GM12878 (cell line): ENCODE measurements around the gene HYAL1. TPM values are rescaled to one million over a fixed set of nuclear protein-coding genes. Genes with fewer than 3 reads are reported as not detected.
A peak's percentile ranks its signal among the peaks of the same experiment; 100 is the strongest.

Source experiments
- ATAC-seq: fragments of 200-7000 bp; cut with Tn5 transposase; 3 replicates; pipeline ENCODE4 v1.9.1; 2020; ENCODE audit warnings: mild to moderate bottlenecking, moderate library complexity
- BruUV-seq: library from RNA; stranded (reverse); fragments of 400-500 nt; replicated peaks from 2 replicates; lab custom pipeline; 2021; lab: Mats Ljungman, UMichigan
- CTCF ChIA-PET: fragments of 300-600 bp; sonication (Branson Sonifier 250); formaldehyde crosslinking; extraction: SDS; loops from one replicate; lab custom pipeline; 2021; ENCODE audit warnings: inconsistent platforms; lab: Yijun Ruan, JAX
- POLR2A ChIA-PET: fragments of 350-600 bp; formaldehyde crosslinking; extraction: SDS; loops from one replicate; lab custom pipeline; 2021; ENCODE audit warnings: inconsistent platforms; lab: Charles Lee
- RAD21 ChIA-PET: fragments of 300-600 bp; sonication (Branson Sonifier 250); formaldehyde crosslinking; loops from one replicate; lab custom pipeline; 2023; ENCODE audit warnings: antibody characterized with exemption; ENCODE audit not compliant: unreplicated experiment; lab: Charles Lee
- SMC1A ChIA-PET: fragments of 300-600 bp; sonication (Branson Sonifier 250); formaldehyde crosslinking; loops from one replicate; lab custom pipeline; 2023; ENCODE audit not compliant: unreplicated experiment, uncharacterized antibody; lab: Charles Lee
- DNase-seq: peaks from one replicate; pipeline ENCODE4 v3.0.0-alpha.2; 2011; ENCODE audit warnings: low read depth, low spot score
- FAIRE-seq: peaks from 3 replicates; lab custom pipeline; 2011; peaks lifted over from hg19 to GRCh38; lab: Jason Lieb, UNC
- H2AFZ ChIP-seq: 2 replicates; pipeline ENCODE4 v1.6.0; 2011; ENCODE audit warnings: low read depth, low read length, control low read depth; ENCODE audit not compliant: control insufficient read depth
- H3K27ac ChIP-seq: 2 replicates; pipeline ENCODE4 v1.5.1; 2011; ENCODE audit warnings: control low read depth; ENCODE audit not compliant: control insufficient read depth, insufficient read depth
- H3K27me3 ChIP-seq, 2 experiments: replicated peaks in 1 of 2; 2 replicates each; pipeline versions ENCODE4 v1.6.0 to v1.6.1; 2011; ENCODE audit warnings: low read length in 1 of 2; ENCODE audit not compliant: control insufficient read depth in 2 of 2, insufficient read depth in 2 of 2
- H3K36me3 ChIP-seq, 2 experiments: 2 replicates each; pipeline ENCODE4 v1.5.1; 2011; ENCODE audit warnings: low read length in 1 of 2; ENCODE audit not compliant: control insufficient read depth in 2 of 2, insufficient read depth in 2 of 2
- H3K4me1 ChIP-seq: 2 replicates; pipeline ENCODE4 v1.6.1; 2011; ENCODE audit warnings: mild to moderate bottlenecking, low read length, moderate library complexity, mixed read lengths; ENCODE audit not compliant: control insufficient read depth, insufficient read depth
- H3K4me2 ChIP-seq: 2 replicates; pipeline ENCODE4 v1.6.0; 2011; ENCODE audit warnings: control low read depth; ENCODE audit not compliant: control insufficient read depth, insufficient read depth
- H3K4me3 ChIP-seq: fragments of 200-600 bp; sonication (generic); 2 replicates; pipeline ENCODE4 v1.5.1; 2016
- H3K79me2 ChIP-seq: 2 replicates; pipeline ENCODE4 v1.6.0; 2011; ENCODE audit warnings: low read length; ENCODE audit not compliant: control insufficient read depth, insufficient read depth
- H3K9ac ChIP-seq: 2 replicates; pipeline ENCODE4 v1.8.0; 2011; ENCODE audit warnings: low read length, control low read depth, mixed read lengths; ENCODE audit not compliant: control insufficient read depth, insufficient read depth
- H3K9me3 ChIP-seq: replicated peaks from 3 replicates; pipeline ENCODE4 v1.5.1; 2011; ENCODE audit warnings: mild to moderate bottlenecking, low read length; ENCODE audit not compliant: control insufficient read depth, insufficient read depth
- H4K20me1 ChIP-seq: 2 replicates; pipeline ENCODE4 v1.6.0; 2011; ENCODE audit not compliant: control insufficient read depth, insufficient read depth
- CEBPZ ChIP-seq: fragments of 150-350 bp; IDR thresholded peaks from 2 replicates; pipeline ENCODE4 v1.6.1; 2016; ENCODE audit warnings: low read depth, low read length
- E2F8 ChIP-seq: fragments of 450-650 bp; IDR thresholded peaks from 2 replicates; pipeline ENCODE4 v1.6.1; 2018; ENCODE audit warnings: mild to moderate bottlenecking, low read depth, moderate library complexity; ENCODE audit not compliant: partially characterized antibody
- EED ChIP-seq: sonication (generic); IDR thresholded peaks from 2 replicates; pipeline ENCODE4 v1.6.1; 2016; ENCODE audit warnings: antibody characterized with exemption, low read depth
- MAX ChIP-seq: IDR thresholded peaks from 2 replicates; pipeline ENCODE4 v1.6.1; 2012; ENCODE audit warnings: low read depth, low read length, improper control_type of control experiment
- MTA2 ChIP-seq: fragments of 450-650 bp; IDR thresholded peaks from 2 replicates; pipeline ENCODE4 v1.6.1; 2016; ENCODE audit warnings: low read depth, mild to moderate bottlenecking, moderate library complexity
- MTA3 ChIP-seq: IDR thresholded peaks from 2 replicates; pipeline ENCODE4 v1.6.1; 2012; ENCODE audit warnings: low read length, inconsistent platforms, borderline replicate concordance
- MYB ChIP-seq: fragments of 150-350 bp; IDR thresholded peaks from 2 replicates; pipeline ENCODE4 v1.6.1; 2014; ENCODE audit warnings: mild to moderate bottlenecking, low read depth, low read length, borderline replicate concordance
- NFIC ChIP-seq: IDR thresholded peaks from 2 replicates; pipeline ENCODE4 v1.6.1; 2012; ENCODE audit warnings: low read depth, mild to moderate bottlenecking, inconsistent platforms, low read length, moderate library complexity
- RELB ChIP-seq: fragments of 450-650 bp; IDR thresholded peaks from 2 replicates; pipeline ENCODE4 v1.6.1; 2017; ENCODE audit warnings: low read depth, mild to moderate bottlenecking, moderate library complexity
- TAF1 ChIP-seq: IDR thresholded peaks from 2 replicates; pipeline ENCODE4 v1.6.1; 2011; ENCODE audit warnings: mild to moderate bottlenecking, low read depth, low read length, borderline replicate concordance
- ZSCAN29 ChIP-seq: fragments of 450-650 bp; IDR thresholded peaks from 2 replicates; pipeline ENCODE4 v1.6.1; 2017; ENCODE audit warnings: mild to moderate bottlenecking, moderate library complexity
- WGBS: methylation state at CpG from one replicate; pipeline ENCODE4 v1.1.6; 2016; ENCODE audit warnings: low lambda C conversion rate; ENCODE audit not compliant: insufficient replicate concordance, insufficient coverage; ENCODE audit errors: missing lambda C conversion rate; 5-methylcytosine and 5-hydroxymethylcytosine counted together
- in situ Hi-C: fragments of 300-500 bp; cut with MboI; formaldehyde crosslinking; loops from 9 replicates; pipeline ENCODE4 v1.14.3; 2018; ENCODE audit warnings: mixed read lengths
- intact Hi-C: fragments of 100-400 bp; cut with micrococcal nuclease; formaldehyde crosslinking; loops from one replicate; pipeline ENCODE4 v1.14.2; 2022; ENCODE audit not compliant: unreplicated experiment
- polyA plus RNA-seq, 11 experiments: library from polyadenylated mRNA; depleted of rRNA in 4 of 11; unstranded in 6 of 11; stranded (reverse) in 5 of 11; fragments of >200 nt; fragmentation: Nextera tagmentation in 4 of 11; fragmentation: Illumina TruSeq in 1 of 11; extraction: Ambion mirVana in 4 of 11; extraction: Trizol in 1 of 11; gene quantifications; 1 replicate in 1 of 11; 2 replicates in 10 of 11; pipeline versions ENCODE4 v1.2.1 to v1.2.3, GENCODE V29; 2011 to 2016; ENCODE audit warnings: inconsistent platforms in 2 of 11, missing spikeins in 2 of 11, low read depth in 1 of 11
- total RNA-seq, 4 experiments: library from RNA; depleted of rRNA in 3 of 4; stranded (reverse); fragments of >200 nt in 3 of 4; fragmentation: Illumina TruSeq in 1 of 4; extraction: Trizol in 1 of 4; gene quantifications; 2 replicates each; pipeline versions ENCODE4 v1.2.1 to v1.2.3, GENCODE V29; 2013 to 2021

Gene HYAL1
- total and polyA plus RNA-seq, 10 of the 15 experiments (the other 5 are each of a cell fraction or from before 2014, with no cell fraction given): 0.04 to 0.55 (median 0.18) TPM; not detected in 2

GRCh38 chr3:50319894-50320625, 16.7 kb upstream of the HYAL1 start:
- H2AFZ ChIP-seq: no peak overlapping the region; the same call in 1 of the 2 replicates
- H3K9ac ChIP-seq: peak overlapping the region; percentile 83
- intact Hi-C loops: no loop called here
- no peaks in the 10 kb centered on the region for H3K27me3 ChIP-seq
- peak overlapping the region; percentile 64 for H3K4me2 ChIP-seq
- DNase-seq (no peak), ATAC-seq (no peak), FAIRE-seq (no peak)
- H3K27ac ChIP-seq: peak overlapping the region; percentile 88; the same call in 1 of the 2 replicates
- RAD21 ChIA-PET: interaction anchor here (0.7 to 1.6 kb wide), 3 partner anchors 17 to 231 kb away, joined by 3 to 6 read pairs (median 3); partner anchors contain the start of genes HYAL3, NAA80 and RBM5
- peaks cover 23% of the 10 kb centered on the region for H3K4me1 ChIP-seq
- TF ChIP-seq MTA3 (no peak), ZSCAN29 (no peak), E2F8 (no peak), MTA2 (no peak), MYB (no peak), EED (no peak), TAF1 (no peak), MAX (no peak), RELB (no peak), NFIC (no peak), CEBPZ (no peak)
- in situ Hi-C loops: no loop called here
- H4K20me1 ChIP-seq: no peaks in the 10 kb centered on the region
- SMC1A ChIA-PET: interaction anchor here (1.5 kb wide), 1 partner anchor 16 kb away, joined by 4 read pairs; no protein-coding TSS in a partner anchor
- peaks cover 0 to 2% of the 10 kb centered on the region in 2 experiments; a peak in 2 of 4 replicates for H3K36me3 ChIP-seq
- H3K4me3 ChIP-seq: peak overlapping the region; percentile 70
- WGBS: 95% methylated on average over 29 of the region's 29 CpGs
- no peaks in the 10 kb centered on the region for H3K9me3 ChIP-seq
- H3K79me2 ChIP-seq: peaks cover 5% of the 10 kb centered on the region
- BruUV-seq: TSS peak; percentile 28
- CTCF ChIA-PET: interaction anchor here (0.7 to 5.1 kb wide), 5 partner anchors 8 to 99 kb away, joined by 3 to 72 read pairs (median 4); partner anchors contain the start of genes RASSF1 and TUSC2
- POLR2A ChIA-PET: interaction anchor here (0.7 to 2.0 kb wide), 3 partner anchors 16 to 27 kb away, joined by 3 to 12 read pairs (median 3); partner anchors contain the start of genes HYAL3, IFRD2 and NAA80
